IgD-negative memory B cell (primary cell): ENCODE data around the gene PLEKHA1. TPM values are rescaled to one million over a fixed set of nuclear protein-coding genes. Genes with fewer than 3 reads are reported as not detected.
A peak's percentile ranks its signal among the peaks of the same experiment; 100 is the strongest.

Experiments used
- H3K27ac Mint-ChIP-seq, 3 donors: one replicate each; pipeline ENCODE4 v1.8.0; 2020 to 2022; ENCODE audit warnings: mild to moderate bottlenecking in 3 of 3, mixed read lengths in 3 of 3, moderate library complexity in 1 of 3
- H3K27me3 Mint-ChIP-seq: one replicate; pipeline ENCODE4 v1.8.0; 2021; ENCODE audit warnings: mixed read lengths
- H3K36me3 Mint-ChIP-seq: one replicate; pipeline ENCODE4 v1.8.0; 2020; ENCODE audit warnings: mild to moderate bottlenecking, mixed read lengths
- H3K4me1 Mint-ChIP-seq, 3 donors: one replicate each; pipeline ENCODE4 v1.8.0; 2020 to 2022; ENCODE audit warnings: mixed read lengths in 3 of 3, mild to moderate bottlenecking in 1 of 3
- H3K4me3 Mint-ChIP-seq, 4 donors: one replicate each; pipeline ENCODE4 v1.8.0; 2020 to 2022; ENCODE audit warnings: mild to moderate bottlenecking in 4 of 4, mixed read lengths in 4 of 4, moderate library complexity in 3 of 4
- H3K9me3 Mint-ChIP-seq, 3 donors: one replicate each; pipeline ENCODE4 v1.8.0; 2020 to 2021; ENCODE audit warnings: mixed read lengths in 3 of 3, mild to moderate bottlenecking in 1 of 3
- polyA plus RNA-seq: library from polyadenylated mRNA; unstranded; fragments of 300-500 nt; fragmentation: Illumina TruSeq; gene quantifications from one replicate; pipeline ENCODE4 v1.2.3, GENCODE V29; 2021

The PLEKHA1 gene
- polyA plus RNA-seq, 1 donor from 2014 or later: 24.0 TPM

DNA sequence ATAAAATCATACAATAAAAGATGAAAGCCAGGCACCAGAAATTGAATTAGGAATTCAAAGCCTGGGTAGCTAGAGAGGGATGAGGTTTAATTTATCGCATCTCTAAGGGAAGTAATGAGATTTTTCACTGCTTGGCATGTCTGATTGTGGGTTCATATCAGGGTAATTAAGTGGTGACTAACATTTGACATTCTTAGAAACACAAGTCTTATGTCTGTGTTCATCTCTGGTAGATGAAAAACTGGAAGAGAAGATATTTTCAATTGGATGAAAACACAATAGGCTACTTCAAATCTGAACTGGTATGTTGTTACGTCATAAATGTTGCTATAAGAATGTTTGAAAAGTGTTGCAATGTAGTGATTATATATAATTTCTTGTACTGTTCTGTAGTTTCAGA is 43.2 kb downstream of the PLEKHA1 start:
- Mint-ChIP-seq H3K27ac (no peak overlapping the region), H3K4me3 (peak overlapping the region in 1 of 4 donors; percentile 10)

DNA sequence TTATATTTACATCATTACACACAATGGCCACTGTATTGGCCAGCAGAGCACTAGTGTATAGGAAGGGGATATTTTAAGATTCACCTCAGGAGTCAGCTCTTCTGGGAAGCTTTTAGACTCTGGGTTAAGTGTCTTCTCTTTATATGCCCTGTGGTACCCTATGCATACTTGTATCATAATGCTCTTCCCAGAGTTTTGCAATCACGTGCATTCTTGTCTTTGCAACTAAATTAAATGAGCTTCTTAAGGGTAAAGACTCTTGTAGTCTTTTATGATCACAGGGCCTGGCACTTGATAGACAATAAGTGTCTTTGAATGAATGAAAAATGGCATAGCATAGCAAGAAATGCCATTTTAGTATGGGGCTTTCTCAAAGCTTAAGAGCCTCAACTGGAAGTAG is 44.5 kb downstream of the PLEKHA1 start:
- Mint-ChIP-seq H3K27me3 (no peaks in the 10 kb centered on the region), H3K4me1 (peaks cover 8 to 18% (median 11%) of the 10 kb centered on the region in 3 donors), H3K9me3 (no peaks in the 10 kb centered on the region), H3K4me3 (no peak overlapping the region), H3K36me3 (peaks cover 14% of the 10 kb centered on the region), H3K27ac (no peak overlapping the region)

More for the DNA sequence above, 43.2 kb downstream of the PLEKHA1 start:
- Mint-ChIP-seq H3K9me3 (no peaks in the 10 kb centered on the region), H3K4me1 (peaks cover 8 to 16% (median 11%) of the 10 kb centered on the region in 3 donors), H3K36me3 (peaks cover 15% of the 10 kb centered on the region), H3K27me3 (no peaks in the 10 kb centered on the region)

DNA sequence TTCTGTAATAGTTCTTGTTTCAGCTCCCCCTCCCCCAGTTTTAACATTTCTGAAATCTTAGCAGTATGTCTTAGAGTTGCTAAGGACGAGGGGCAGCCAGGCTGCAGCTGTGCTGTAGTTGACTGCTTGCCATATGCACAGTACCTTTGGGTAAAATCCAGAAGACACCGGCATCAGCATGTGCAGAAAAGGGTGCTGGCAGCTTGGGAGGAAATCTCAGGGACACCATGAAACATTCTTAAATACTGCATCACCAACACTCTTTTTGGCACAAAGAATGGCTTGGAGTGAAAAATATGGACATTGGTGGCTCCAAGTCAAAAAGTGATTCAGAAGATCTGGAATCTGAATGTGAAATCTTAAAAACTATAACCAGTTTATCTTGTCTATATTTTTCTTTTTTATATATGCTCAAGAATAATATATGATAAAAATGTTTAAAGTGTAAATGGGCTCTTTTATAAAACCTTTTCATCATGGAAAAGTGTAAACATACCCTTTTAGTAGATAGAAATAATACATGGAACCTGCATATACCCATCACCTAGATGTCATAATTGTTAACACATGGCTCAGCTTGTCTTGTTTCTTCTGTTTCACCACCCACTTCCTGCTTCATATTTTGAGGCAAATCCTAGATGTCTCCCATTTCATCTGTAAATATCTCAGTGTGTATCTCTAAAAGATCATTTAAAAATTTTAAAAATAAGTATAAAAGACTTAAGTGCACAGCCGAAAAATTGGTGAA is 45.5 kb downstream of the PLEKHA1 start:
- no peaks in the 10 kb centered on the region for H3K27me3 Mint-ChIP-seq
- H3K36me3 Mint-ChIP-seq: peaks cover 12% of the 10 kb centered on the region
- no peak overlapping the region for H3K4me3 Mint-ChIP-seq
- no peaks in the 10 kb centered on the region for H3K9me3 Mint-ChIP-seq
- peaks cover 10 to 21% (median 16%) of the 10 kb centered on the region in 3 donors for H3K4me1 Mint-ChIP-seq
- H3K27ac Mint-ChIP-seq: no peak overlapping the region

DNA sequence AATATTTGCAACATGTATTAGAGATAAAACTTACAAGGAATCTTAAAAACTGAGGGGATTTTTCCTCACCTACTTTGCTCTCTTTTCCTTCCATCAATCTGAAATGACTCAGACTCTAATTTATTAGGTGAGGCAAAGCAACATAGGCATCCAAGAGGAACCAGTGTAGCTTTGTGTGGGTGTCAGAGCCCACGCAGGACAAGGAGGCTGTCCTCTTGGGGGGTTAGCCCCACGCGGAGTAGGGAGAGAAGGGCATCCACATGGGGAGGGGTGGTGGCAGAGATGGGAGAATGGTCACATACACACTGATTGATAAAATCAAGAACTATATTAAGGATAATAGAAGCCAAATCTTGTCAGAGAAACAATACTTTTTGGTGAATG is 46.1 kb downstream of the PLEKHA1 start:
- Mint-ChIP-seq H3K4me3 (peak overlapping the region in 1 of 4 donors; percentile 71), H3K36me3 (peaks cover 10% of the 10 kb centered on the region), H3K27me3 (no peaks in the 10 kb centered on the region), H3K4me1 (peaks cover 10 to 21% (median 16%) of the 10 kb centered on the region in 3 donors), H3K27ac (peak overlapping the region in 2 of 3 donors; percentile 11 to 76), H3K9me3 (no peaks in the 10 kb centered on the region)

DNA sequence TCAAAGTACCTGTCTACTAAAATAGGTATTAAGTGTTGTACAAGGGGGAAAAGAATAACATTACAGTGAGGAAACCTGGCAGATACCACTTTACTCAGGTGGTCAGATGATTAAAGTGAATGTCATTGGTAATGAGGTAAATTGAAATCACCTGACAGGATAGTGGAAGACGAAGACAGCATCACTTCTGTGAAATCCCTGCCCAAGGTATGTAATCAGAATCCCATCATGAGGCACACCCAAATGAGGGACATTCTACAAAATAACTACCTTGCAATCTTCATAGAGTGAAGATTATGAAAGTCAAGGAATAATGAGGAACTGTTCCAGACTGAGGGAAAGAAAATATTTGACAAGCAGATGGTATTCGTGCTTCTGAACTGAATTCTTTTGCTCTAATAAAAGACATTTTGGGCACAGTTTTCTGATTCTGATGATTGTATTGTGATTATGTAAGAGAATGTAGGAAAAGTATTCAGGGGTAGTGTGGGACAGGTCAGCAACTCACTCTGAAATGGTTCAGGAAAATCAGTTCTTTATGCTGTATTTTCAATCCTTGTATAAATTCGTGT is 46.6 kb downstream of the PLEKHA1 start:
- peak overlapping the region in 2 of 3 donors; percentile 11 to 76 for H3K27ac Mint-ChIP-seq
- H3K4me1 Mint-ChIP-seq: peaks cover 6 to 19% (median 16%) of the 10 kb centered on the region in 3 donors
- no peaks in the 10 kb centered on the region for H3K27me3 Mint-ChIP-seq
- no peak overlapping the region for H3K4me3 Mint-ChIP-seq
- peaks cover 9% of the 10 kb centered on the region for H3K36me3 Mint-ChIP-seq
- no peaks in the 10 kb centered on the region for H3K9me3 Mint-ChIP-seq

DNA sequence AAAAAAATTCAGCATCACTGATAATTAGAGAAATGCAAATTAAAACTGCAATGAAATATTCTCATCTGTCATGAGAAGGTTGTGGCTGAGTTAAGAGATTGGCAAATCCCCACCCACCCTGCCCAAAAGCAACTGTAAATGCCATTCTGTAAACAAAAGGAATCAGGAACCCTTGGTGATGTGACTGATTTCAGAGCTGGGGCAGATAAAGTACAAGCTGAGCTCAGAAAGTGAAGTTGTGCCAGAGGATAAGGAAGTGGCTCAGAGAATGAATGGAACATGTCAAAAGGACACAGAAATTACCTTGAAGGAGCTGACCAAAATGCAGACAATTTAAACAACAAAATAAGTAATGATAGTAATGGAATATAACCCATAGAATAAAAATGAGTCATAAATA is 47.2 kb downstream of the PLEKHA1 start:
- H3K36me3 Mint-ChIP-seq: peaks cover 8% of the 10 kb centered on the region
- H3K4me1 Mint-ChIP-seq: peaks cover 3 to 17% (median 15%) of the 10 kb centered on the region in 3 donors
- no peak overlapping the region for H3K27ac Mint-ChIP-seq
- no peak overlapping the region for H3K4me3 Mint-ChIP-seq
- H3K9me3 Mint-ChIP-seq: no peaks in the 10 kb centered on the region
- H3K27me3 Mint-ChIP-seq: no peaks in the 10 kb centered on the region

DNA sequence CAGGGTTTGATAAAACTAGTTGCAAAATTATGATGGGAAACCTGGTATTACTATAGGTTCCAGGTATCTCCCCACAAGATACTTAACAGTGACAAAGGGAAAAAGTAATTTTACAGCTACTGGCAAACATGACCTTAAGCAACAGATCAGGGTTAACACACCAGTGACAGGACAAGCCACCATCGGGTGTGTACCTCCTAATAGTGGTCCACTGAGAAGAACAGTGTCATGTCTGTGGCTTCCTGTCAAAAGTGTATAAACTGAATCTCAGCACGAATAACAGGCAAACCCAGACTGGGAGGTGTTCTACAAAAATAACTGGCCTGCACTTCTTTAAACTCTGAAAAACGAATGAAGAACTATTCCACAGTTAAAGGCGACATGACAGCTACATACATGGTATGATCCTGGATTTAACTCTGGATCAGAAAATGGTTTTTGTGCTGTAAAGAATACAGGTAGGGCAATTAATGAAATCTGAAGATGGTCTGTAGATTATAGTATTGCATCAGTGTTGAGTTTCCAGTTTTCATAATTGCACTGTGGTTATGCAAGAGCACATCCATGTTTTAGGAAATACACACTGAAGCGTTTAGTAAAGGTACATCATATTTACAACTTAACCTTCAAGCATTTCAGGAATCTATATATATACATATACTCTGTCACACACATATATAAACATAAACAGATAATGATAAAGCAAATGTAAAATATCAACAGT is 47.9 kb downstream of the PLEKHA1 start:
- Mint-ChIP-seq H3K27me3 (no peaks in the 10 kb centered on the region), H3K4me1 (peaks cover 3 to 18% (median 16%) of the 10 kb centered on the region in 3 donors), H3K36me3 (peaks cover 10% of the 10 kb centered on the region), H3K27ac (no peak overlapping the region), H3K4me3 (no peak overlapping the region), H3K9me3 (no peaks in the 10 kb centered on the region)

DNA sequence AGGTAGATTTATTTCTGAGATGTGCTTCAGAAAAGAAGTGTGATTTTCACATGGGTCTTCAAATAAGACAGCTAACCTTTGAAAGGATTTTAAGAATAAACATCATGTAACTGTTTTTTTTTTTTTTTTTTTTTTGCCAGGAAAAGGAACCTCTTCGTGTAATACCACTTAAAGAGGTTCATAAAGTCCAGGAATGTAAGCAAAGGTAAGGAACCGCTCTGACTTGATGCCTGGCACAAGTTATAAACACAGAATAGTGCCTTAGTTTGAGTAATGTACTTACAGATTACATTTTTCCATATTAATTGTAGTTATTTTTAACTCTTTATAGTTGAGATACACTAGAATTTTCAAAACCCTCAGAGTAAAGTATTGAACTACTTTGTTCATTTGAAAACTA is 49.6 kb downstream of the PLEKHA1 start:
- Mint-ChIP-seq H3K27ac (no peak overlapping the region), H3K4me3 (no peak overlapping the region), H3K4me1 (peaks cover 3 to 16% (median 16%) of the 10 kb centered on the region in 3 donors), H3K27me3 (no peaks in the 10 kb centered on the region), H3K36me3 (peaks cover 5% of the 10 kb centered on the region), H3K9me3 (no peaks in the 10 kb centered on the region)

DNA sequence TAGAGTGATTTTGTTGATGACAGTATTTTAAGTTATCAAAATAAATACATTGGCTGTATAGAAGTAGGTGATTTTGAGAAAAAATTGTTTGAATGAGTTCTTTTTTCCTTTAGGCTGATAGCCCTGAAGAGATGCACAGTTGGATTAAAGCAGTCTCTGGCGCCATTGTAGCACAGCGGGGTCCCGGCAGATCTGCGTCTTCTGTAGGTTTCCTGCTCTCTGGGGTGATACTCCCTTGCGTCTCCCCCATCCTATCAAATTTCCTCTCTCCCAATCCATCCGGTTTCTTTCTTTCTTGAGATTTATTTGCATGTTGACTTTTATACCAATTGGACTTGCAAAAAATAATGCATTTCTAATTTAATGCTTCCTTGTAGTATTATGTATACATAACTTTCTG is 52.3 kb downstream of the PLEKHA1 start:
- no peaks in the 10 kb centered on the region for H3K27me3 Mint-ChIP-seq
- H3K36me3 Mint-ChIP-seq: peaks cover 6% of the 10 kb centered on the region
- no peaks in the 10 kb centered on the region for H3K9me3 Mint-ChIP-seq
- no peak overlapping the region for H3K4me3 Mint-ChIP-seq
- H3K27ac Mint-ChIP-seq: no peak overlapping the region
- H3K4me1 Mint-ChIP-seq: peaks cover 3 to 12% (median 11%) of the 10 kb centered on the region in 3 donors

DNA sequence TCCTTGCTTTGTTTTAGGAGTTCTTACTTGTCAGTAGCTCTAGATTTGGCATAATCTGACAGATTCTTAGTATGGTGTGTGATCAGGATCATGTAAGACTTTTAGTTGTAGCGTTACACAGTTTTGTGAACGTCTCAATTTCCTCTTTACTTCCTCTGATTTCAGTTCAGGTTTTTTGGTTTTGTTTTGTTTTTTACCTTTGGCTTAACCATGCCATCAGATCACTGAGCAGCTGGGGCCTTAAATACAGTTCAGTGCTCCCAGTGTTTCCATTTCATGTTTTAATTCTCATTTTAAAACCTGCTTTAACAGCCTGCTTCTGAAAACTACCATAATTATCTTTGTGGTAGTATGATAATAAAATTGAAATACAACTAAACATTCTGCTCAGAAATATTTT is 52.8 kb downstream of the PLEKHA1 start:
- no peak overlapping the region for H3K4me3 Mint-ChIP-seq
- no peaks in the 10 kb centered on the region for H3K9me3 Mint-ChIP-seq
- H3K36me3 Mint-ChIP-seq: peaks cover 6% of the 10 kb centered on the region
- peaks cover 3 to 12% (median 11%) of the 10 kb centered on the region in 3 donors for H3K4me1 Mint-ChIP-seq
- no peaks in the 10 kb centered on the region for H3K27me3 Mint-ChIP-seq
- H3K27ac Mint-ChIP-seq: no peak overlapping the region

DNA sequence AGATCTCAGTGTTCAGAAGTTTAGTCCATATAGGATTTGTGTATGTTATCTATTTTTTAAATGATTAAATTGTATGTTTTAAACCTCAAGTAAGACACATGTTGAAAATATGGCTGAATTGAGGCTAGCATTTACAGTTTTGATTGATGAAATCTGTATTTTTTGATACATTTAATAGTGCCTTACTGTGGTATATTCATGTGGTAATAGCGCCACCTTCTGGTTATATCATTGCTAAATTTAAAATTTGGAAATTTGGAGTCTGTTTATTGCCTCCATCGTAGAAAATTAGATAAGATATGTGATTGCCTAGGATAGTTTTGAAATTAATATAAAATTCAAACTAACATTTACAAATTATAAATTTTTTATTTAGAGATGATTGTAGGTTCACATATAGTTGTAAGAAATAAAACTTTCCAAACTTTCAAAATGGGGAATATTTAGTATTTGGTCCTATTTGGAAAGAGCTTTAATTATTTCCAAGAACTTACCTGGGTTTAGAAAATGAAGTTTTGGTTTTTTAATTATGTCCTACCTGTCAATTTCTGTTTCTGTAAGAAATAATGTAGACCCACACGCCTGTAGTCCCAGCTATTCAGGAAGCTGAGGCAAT is 60.8 kb downstream of the PLEKHA1 start:
- Mint-ChIP-seq H3K9me3 (no peaks in the 10 kb centered on the region), H3K36me3 (peaks cover 2% of the 10 kb centered on the region), H3K27ac (no peak overlapping the region), H3K4me3 (no peak overlapping the region), H3K4me1 (no peaks in the 10 kb centered on the region), H3K27me3 (no peaks in the 10 kb centered on the region)

DNA sequence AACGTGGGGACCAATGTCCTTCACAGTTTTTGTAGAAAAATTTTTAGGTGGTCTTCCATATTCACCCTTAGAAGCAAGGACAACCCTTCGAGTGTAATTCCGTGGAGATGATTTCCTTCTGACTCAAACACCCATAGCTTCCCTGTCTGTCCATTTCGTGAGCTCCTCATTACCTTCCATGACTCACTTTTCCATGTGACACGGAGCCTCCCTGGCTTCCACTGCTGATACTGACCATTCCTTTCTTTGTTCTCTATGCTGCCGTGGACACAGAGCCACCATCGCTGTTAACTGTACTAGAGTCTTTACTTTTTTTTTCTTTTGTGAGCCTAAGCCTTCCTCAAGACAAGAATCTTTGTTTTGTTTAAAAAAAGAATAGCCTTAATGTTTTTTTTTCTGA is 67.5 kb downstream of the PLEKHA1 start:
- H3K4me1 Mint-ChIP-seq: no peaks in the 10 kb centered on the region
- no peaks in the 10 kb centered on the region for H3K36me3 Mint-ChIP-seq
- H3K4me3 Mint-ChIP-seq: no peak overlapping the region
- no peaks in the 10 kb centered on the region for H3K9me3 Mint-ChIP-seq
- H3K27me3 Mint-ChIP-seq: peaks cover 4% of the 10 kb centered on the region
- H3K27ac Mint-ChIP-seq: no peak overlapping the region

DNA sequence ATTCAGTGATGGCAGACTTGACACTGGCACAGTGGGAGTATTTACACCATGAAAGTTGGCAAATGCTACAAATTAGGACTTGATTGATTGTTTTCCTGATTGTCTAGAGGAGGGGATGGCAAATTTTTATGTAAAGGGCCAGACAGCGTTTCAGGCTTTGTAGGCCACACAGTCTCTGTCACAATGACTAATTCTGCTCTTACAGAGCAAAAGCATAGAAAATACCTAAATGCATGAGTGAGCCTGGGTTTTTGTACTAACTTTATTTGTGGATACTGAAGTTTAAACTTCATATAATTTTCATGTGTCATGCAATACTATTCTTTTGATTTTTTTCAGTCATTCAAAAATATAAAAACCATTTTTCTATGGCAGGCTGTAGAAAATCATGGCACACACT is 71.0 kb downstream of the PLEKHA1 start:
- Mint-ChIP-seq H3K27me3 (peaks cover 6% of the 10 kb centered on the region), H3K36me3 (no peaks in the 10 kb centered on the region), H3K27ac (no peak overlapping the region), H3K4me1 (no peaks in the 10 kb centered on the region), H3K9me3 (no peaks in the 10 kb centered on the region), H3K4me3 (no peak overlapping the region)

DNA sequence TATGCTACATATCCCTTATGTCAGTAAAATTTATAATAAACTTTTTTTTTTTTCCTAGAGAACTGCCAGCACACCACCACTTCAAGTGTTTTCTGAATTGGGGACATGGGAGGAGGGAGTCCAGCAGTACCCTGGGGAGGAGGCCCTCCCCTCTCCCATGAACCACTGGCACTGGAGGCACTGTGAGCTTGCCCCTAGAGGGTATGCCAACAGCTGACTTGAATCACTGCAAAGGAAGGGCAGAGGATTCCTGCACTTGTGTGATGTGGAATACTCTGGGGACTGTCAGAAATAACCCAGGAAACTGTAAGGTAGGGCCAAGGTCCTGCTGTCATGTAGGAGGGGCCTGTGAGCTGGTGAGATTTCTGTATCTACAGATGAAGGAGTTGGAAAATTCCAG is 71.4 kb downstream of the PLEKHA1 start:
- no peaks in the 10 kb centered on the region for H3K36me3 Mint-ChIP-seq
- no peak overlapping the region for H3K27ac Mint-ChIP-seq
- H3K27me3 Mint-ChIP-seq: peaks cover 11% of the 10 kb centered on the region
- H3K4me3 Mint-ChIP-seq: no peak overlapping the region
- no peaks in the 10 kb centered on the region for H3K4me1 Mint-ChIP-seq
- no peaks in the 10 kb centered on the region for H3K9me3 Mint-ChIP-seq
